Stimulated activated CD4-positive, alpha-beta T cell treated with anti-CD3 and anti-CD28 coated beads, Interleukin-2, amount 100 ng/mL, for 48 hours (primary cell): ENCODE data around the gene PLK5.

Source experiments
- DNase-seq, 2 donors: peaks; one replicate each; pipeline ENCODE4 v3.0.0-alpha.2; 2020

PLK5 gene

GRCh38 chr19:1580957-1581356 lies 57.1 kb downstream of the PLK5 start:
- DNase-seq: no peak

- no peak for DNase-seq
These were observed 58.3 kb downstream of the PLK5 start for GRCh38 chr19:1582201-1582600.

- DNase-seq: no peak
These were observed 60.8 kb downstream of the PLK5 start for GRCh38 chr19:1584500-1585242.

- no peak for DNase-seq
These were observed 61.3 kb downstream of the PLK5 start for GRCh38 chr19:1585243-1585580.
